GM19239 (cell line): ENCODE results near the gene CSTF1.
"Not testable (repeated sequence)": the region's sequence is repeated elsewhere in the genome, so short reads cannot be mapped to it uniquely, and the experiment has no call there.

Source experiments
- DNase-seq: peaks from one replicate; pipeline ENCODE4 v3.0.0; 2011; ENCODE audit warnings: low spot score; ENCODE audit not compliant: insufficient read length
- FAIRE-seq: peaks from 2 replicates; lab custom pipeline; 2011; peaks lifted over from hg19 to GRCh38; lab: Jason Lieb, UNC

The CSTF1 gene

GRCh38 chr20:56368351-56369134, 23.9 kb upstream of the CSTF1 start:
- no peak for DNase-seq
- no peak for FAIRE-seq

- DNase-seq (no peak), FAIRE-seq (no peak)
Measured at GRCh38 chr20:56369179-56369578, 23.3 kb upstream of the CSTF1 start.

- FAIRE-seq (no peak), DNase-seq (no peak)
Measured at GRCh38 chr20:56371977-56372376, 20.5 kb upstream of the CSTF1 start.

- no peak for FAIRE-seq
Measured at GRCh38 chr20:56372850-56373249, 19.6 kb upstream of the CSTF1 start.

GRCh38 chr20:56373942-56374341, 18.5 kb upstream of the CSTF1 start:
- no peak for FAIRE-seq
- no peak for DNase-seq

More at GRCh38 chr20:56372850-56373249, 19.6 kb upstream of the CSTF1 start:
- no peak for DNase-seq

GRCh38 chr20:56376331-56376730, 16.1 kb upstream of the CSTF1 start:
- DNase-seq (no peak), FAIRE-seq (no peak)

- FAIRE-seq, result no peak
Measured at GRCh38 chr20:56378386-56378785, 14.1 kb upstream of the CSTF1 start.

GRCh38 chr20:56380375-56380774, 12.1 kb upstream of the CSTF1 start:
- no peak for FAIRE-seq
- DNase-seq, result no peak

More at GRCh38 chr20:56378386-56378785, 14.1 kb upstream of the CSTF1 start:
- no peak for DNase-seq

- no peak for FAIRE-seq
Measured at GRCh38 chr20:56381501-56381900, 10.9 kb upstream of the CSTF1 start.

GRCh38 chr20:56382696-56383095, 9.7 kb upstream of the CSTF1 start:
- DNase-seq (no peak), FAIRE-seq (no peak)

More at GRCh38 chr20:56381501-56381900, 10.9 kb upstream of the CSTF1 start:
- DNase-seq, result no peak

- no peak for DNase-seq
- FAIRE-seq, result no peak
Measured at GRCh38 chr20:56383334-56383733, 9.1 kb upstream of the CSTF1 start.

- FAIRE-seq, result no peak
Measured at GRCh38 chr20:56385130-56385529, 7.3 kb upstream of the CSTF1 start.

GRCh38 chr20:56386219-56386618, 6.2 kb upstream of the CSTF1 start:
- no peak for DNase-seq
- FAIRE-seq, result no peak

More at GRCh38 chr20:56385130-56385529, 7.3 kb upstream of the CSTF1 start:
- DNase-seq, result no peak

- FAIRE-seq, result no peak
- DNase-seq, result no peak
Measured at GRCh38 chr20:56388882-56389281, 3.6 kb upstream of the CSTF1 start.

GRCh38 chr20:56389807-56390206, 2.6 kb upstream of the CSTF1 start:
- no peak for FAIRE-seq
- no peak for DNase-seq

- not testable (repeated sequence) for DNase-seq, FAIRE-seq
Measured at GRCh38 chr20:56390396-56390795, 2.0 kb upstream of the CSTF1 start.

GRCh38 chr20:56391037-56391436, 1.4 kb upstream of the CSTF1 start:
- no peak for DNase-seq

GRCh38 chr20:56391596-56392131, 781 bp upstream of the CSTF1 start:
- FAIRE-seq (no peak), DNase-seq (no peak)

More at GRCh38 chr20:56391037-56391436, 1.4 kb upstream of the CSTF1 start:
- no peak for FAIRE-seq

- FAIRE-seq (no peak), DNase-seq (no peak)
Measured at GRCh38 chr20:56392881-56393482, 537 bp downstream of the CSTF1 start.

- DNase-seq, result no peak
- no peak for FAIRE-seq
Measured at GRCh38 chr20:56393653-56394052, 1.2 kb downstream of the CSTF1 start.

GRCh38 chr20:56395166-56395565, 2.7 kb downstream of the CSTF1 start:
- DNase-seq (no peak), FAIRE-seq (no peak)
